Measurements from ENCODE around the gene JAGN1.
"Not testable (repeated sequence)": the region's sequence is repeated elsewhere in the genome, so short reads cannot be mapped to it uniquely, and the experiment has no call there.

JAGN1 gene

DNA sequence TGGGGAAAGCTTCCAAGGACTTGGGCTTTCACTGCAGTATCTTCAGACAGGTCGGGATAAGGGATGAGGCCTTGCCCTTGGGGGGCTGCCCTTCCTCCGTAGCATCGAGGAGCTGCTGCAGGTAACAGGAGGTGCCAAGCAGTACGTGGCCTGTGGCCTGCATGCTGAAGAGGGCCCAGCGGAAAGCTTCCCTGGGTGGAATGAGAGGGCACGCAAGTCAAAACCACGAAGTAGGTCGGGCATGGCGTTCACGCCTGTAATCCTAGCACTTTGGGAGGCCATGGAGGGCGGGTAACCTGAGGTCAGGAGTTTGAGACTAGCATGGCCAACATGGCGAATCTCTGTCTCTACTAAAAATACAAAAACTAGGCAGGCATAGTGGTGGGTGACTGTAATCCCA is 23.3 kb upstream of the JAGN1 start:
- DNase-seq (ENCODE audit: low spot score), result no peak

DNA sequence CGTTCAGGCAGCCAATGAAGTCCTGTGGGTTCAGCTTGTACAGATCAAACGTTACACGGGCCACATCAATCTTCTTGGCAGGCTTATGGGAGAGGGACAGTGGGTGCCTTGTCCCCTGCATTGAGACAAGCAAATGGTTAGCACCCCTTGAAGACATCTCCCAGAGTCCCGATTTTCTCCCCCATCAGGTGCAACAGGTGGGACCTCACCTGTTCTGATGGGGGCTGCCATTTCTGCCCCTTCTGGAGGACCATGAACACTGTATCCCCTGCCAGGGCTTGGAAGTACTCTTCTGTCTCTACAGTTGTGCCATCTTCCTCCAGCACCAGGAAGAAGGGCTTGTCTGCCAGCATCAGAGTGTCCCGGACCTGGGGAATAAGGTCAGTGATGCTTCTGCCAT is 20.5 kb upstream of the JAGN1 start:
- DNase-seq (ENCODE audit: low spot score), result no peak

- no peak for DNase-seq (ENCODE audit: low spot score)
Observed at GRCh38 chr3:9870978-9871377, 19.4 kb upstream of the JAGN1 start.

DNA sequence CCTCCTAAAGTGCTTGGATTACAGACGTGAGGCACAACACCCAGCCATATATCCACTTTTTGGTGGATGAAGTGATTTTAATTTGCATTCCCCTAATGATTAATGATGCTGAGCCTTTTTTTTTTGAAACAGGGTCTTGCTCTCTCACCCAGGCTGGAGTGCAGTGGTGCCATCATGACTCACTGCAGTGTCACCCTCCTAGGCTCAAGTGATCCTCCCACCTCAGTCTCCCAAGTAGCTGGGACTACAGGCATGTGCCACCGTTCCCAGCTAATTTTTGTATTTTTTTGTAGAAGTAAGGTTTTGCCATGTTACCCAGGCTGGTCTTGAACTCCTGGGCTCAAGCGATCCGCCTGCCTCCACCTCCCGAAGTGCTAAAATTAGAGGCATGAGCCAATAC is 18.3 kb upstream of the JAGN1 start:
- DNase-seq (ENCODE audit: low spot score), result not testable (repeated sequence)

DNA sequence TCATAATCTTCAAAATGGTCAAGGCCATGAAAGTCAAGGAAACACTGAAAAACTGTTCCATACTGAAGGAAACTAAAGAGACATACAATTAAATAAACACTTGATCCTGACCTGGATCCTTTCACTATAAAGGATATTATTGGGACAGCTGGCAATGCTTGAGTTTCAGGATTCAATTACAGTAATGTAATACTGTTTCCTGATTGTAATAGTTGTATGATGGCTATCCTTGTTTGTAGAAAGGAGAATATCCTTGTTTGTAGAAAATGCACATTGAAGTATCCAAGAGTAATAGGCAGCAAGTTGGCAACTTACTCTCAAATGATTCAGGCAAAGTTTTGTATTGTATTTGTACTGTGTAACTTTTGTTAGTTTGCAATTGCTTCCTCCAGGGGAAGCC is 15.0 kb upstream of the JAGN1 start:
- no peak for DNase-seq (ENCODE audit: low spot score)

GRCh38 chr3:9876255-9876654 is 14.2 kb upstream of the JAGN1 start:
- DNase-seq (ENCODE audit: low spot score), result not testable (repeated sequence)

DNA sequence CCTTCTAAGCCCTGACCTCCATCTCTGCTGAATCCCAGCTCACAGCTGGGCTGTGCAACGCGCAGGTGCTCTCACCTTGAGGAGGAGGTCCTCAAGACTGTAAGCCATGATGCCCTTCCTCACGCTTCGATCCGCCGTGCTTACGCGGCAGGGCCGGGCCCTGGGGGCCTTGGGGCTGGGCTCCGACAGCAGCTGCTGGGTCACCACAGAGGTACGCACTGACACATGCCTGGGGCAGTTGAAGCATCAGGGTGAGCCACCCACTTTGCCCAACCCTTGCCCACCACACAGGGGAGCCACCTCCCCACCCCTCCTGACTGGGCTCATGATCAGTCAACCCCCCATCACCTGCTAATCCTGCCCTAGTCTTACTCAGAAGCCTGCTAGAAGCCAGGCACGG is 13.4 kb upstream of the JAGN1 start:
- DNase-seq (ENCODE audit: low spot score), result no peak

GRCh38 chr3:9878700-9879099 is 11.7 kb upstream of the JAGN1 start:
- no peak for DNase-seq (ENCODE audit: low spot score)

DNA sequence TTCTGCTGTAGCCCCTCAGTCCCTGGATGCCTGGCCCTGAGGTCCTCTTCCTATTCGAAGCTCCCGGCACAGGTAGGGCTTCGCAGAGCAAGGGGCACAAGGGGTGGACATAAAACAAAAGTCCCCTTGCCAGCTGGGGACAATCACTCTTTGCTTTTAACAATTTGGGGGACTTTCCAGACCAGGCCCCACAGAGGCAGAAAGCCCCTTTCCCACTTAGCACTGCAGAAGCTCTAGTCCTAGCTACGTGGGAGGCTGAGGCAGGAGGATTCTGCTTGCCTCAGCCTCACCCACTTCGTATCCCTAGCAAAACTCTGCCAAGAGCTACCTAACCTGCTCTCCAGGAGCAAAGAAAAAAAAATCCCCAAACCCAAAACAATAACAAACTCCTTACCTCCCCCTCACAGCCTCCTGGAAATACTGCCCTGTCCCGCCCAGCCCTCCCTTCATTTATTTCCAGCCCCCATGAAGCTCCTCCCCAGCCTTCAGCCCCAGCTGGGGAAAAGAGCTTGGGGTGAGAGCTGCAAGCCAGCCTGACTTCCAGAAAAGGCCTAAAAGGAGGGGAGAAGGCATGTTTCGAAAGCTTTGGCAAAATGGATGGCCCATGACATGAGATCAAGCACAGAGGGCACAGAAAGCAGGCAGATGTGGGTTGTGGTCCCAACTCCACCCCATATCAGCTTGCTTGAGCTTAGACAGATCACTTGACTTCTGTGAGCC is 10.4 kb upstream of the JAGN1 start, which contains the start of gene CIDEC:
CIDEC (minus strand) TSS at position 424 of the 720 bp plus-strand sequence. CDS start 1,767 bp downstream, outside the sequence.
- DNase-seq (ENCODE audit: low spot score), result no peak

GRCh38 chr3:9881441-9881840 is 9.0 kb upstream of the JAGN1 start:
- no peak for DNase-seq (ENCODE audit: low spot score)

DNA sequence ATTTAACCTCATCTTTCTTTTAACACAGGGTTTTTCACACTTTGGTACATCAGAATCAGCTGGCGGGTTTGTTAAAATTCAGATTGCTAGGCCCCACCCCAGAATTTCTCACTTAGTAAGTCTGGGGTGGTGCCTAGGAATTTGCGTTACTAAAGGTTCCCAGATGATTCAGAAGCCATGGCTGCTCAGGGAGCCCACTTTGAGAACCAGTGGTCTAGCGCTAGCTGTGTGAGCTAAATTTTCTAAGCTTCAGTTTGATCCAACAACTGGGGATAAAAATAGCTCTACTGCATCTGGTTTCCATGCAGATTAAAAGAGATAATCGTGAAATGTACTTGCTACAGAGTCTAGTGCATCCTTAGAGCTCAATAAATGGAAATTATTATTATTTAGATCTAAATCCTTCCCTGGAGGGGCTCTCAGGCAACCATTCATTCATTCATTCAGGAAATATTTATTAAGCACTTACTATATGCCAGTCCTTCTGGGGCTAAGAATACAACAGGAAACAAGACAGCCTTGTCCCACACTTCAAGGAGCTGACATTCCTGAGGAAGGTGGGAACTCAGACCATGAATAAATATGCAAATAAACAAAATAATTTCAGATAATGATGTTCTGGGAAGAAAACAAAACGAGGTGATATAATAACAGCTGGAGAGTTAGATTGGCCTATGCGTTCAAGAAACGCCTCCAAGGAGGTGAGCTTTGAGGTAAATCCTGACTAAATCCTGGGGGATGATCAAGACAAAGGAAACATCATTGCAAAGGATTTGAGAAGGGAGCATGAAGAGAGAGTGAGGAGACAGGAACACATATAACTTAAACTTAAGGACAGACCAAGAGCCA is 6.5 kb upstream of the JAGN1 start:
- DNase-seq (ENCODE audit: low spot score), result no peak

GRCh38 chr3:9884555-9885165 is 5.8 kb upstream of the JAGN1 start:
- no peak for DNase-seq (ENCODE audit: low spot score)

- no peak for DNase-seq (ENCODE audit: low spot score)
Observed at GRCh38 chr3:9886328-9886727, 4.1 kb upstream of the JAGN1 start.

DNA sequence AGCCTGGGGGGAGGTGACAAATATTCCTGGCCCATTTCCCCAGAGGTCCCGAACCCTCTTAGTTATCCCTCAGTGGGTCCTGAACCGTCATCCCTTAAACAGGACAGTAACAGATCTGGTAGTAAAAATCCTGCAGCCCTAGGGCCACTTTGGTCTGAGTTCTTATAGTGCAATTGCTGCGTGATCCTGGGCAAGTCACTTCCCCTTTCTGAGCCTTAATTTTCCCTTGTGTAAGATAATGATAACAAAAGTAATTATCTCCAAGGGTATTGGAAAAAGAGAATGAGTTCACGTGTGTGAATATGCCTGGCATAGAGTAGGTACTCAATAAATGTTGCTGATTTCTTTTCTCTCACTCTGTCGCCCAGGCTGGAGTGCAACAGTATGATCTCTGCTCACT is 2.9 kb upstream of the JAGN1 start:
- no peak for DNase-seq (ENCODE audit: low spot score)

DNA sequence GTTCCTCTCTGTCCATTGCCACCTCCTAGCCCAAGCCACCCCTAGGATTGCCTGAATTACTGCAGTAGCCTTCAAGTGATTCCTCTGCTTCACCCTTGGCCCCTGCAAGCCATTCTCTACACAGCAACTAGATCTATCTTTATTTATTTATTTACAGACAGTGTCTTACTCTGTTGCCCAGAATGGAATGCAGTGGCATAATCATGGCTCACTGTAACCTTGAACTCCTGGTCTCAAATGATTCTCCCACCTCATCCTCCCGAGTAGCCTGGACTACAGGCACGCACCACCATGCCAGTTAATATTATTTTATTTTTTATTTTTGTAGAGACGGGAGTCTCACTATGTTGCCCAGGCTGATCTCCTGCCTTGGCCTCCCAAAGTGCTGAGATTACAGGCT is 1.9 kb upstream of the JAGN1 start:
- no peak for DNase-seq (ENCODE audit: low spot score)

DNA sequence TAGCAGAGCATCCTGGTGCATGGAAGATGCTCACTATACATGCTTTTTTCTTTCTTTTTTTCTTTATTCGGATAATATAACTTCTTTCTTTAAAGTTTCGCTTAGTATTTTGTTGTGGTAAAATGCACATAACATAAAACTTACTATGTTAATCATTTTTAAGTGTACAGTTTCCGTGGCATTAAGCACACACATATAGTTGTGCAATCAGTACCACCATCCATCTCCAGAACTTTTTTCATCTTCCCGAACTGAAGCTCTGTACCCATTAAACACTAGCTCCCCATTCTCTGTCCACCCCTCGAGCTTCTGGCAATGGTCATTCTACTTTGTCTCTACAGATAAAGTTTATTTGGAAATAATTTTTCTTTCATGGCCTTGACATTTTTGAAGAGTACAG is 1.0 kb upstream of the JAGN1 start:
- no peak for DNase-seq (ENCODE audit: low spot score)

DNA sequence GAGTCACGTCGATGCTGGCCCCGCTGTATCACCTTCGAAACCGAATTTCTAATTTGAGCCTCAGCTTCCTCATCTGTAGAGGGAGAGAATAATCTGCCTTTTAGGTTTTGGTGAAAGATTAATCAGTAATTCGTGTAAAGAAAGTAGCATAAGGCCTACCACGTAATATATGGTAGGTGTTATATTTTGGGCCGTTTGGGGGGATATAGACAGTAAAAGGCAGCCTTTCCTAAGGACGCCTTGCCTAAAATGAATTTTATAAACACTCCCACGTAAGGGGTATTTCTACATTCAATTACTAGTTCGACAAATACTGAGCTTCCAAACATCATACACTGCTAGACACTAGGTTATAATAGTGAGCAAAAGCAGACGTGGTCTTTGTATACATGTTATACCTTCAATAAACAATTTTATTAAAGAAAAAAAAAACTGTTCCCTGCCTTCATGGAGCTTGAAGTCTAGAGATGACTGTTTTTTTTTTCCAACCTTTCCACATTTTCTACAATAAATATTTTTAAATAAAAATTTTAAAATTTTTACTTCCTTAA is 737 bp downstream of the JAGN1 start:
- DNase-seq (ENCODE audit: low spot score), result no peak

DNA sequence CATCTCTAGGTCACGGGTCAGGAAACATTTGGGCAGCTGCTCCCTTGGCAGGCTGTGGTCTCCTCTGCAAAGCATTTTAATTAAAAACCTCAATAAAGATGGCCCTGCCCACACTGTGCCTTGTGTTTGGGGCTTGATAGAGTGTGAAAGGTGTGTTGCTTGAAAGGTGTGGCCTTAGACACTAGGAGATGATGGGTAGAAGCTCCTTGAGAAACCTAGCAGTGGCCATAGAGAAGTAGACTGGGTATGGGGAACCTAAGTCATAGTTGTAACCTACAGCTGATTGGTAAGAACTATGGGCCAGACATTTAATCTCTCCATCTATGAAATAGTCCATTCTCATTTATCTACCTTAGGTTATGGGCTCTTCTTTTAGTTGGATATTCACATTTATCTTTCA is 3.3 kb downstream of the JAGN1 start:
- DNase-seq (ENCODE audit: low spot score), result no peak

DNA sequence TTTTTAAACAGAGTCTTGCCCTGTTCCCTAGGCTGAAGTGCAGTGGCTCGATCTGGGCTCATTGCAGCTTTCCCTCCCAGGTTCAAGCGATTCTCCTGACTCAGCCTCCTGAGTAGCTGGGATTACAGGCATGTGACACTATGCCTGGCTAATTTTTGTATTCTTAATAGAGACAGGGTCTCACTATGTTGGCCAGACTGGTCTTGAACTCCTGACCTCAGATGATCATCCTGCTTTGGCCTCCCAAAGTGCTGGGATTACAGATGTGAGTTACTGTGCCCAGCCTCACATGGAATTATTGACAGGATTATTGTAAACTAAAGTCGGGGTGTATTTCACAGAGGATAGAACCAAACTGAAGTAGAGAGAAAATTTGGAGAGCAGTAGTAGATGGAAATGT is 5.3 kb downstream of the JAGN1 start:
- DNase-seq (ENCODE audit: low spot score), result not testable (repeated sequence)

DNA sequence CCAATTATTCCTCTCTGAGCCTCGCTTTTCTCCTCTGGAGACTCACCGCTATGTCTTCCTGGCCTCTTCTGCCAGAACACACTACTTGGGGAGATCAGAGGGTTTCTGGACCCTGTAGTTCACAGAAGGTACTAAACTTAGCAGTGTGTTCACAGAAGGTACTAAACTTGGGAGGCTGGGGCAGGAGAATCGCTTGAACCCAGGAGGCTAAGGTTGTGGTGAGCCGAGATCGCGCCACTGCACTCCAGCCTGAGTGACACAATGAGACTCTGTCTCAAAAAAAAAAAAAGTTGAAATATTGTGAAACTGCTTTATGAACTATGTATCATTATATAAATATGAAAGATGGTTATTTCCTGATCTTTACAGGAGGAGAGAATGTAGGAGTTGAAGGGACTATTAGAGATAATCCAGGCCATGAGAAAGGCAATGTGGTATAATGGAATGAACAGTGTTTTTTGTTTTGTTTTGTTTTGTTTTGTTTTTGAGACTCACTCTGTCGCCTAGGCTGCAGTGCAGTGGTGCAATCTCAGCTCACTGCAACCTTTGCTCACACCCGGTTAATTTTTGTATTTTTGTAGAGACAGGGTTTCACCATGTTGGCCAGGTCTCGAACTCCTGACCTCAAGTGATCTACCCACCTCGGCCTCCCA is 6.5 kb downstream of the JAGN1 start:
- DNase-seq (ENCODE audit: low spot score), result not testable (repeated sequence)

- DNase-seq (ENCODE audit: low spot score), result no peak
Observed at GRCh38 chr3:9897408-9898372, 7.3 kb downstream of the JAGN1 start.
